ENCODE results near the gene WNT6. TPM values are rescaled to one million over a fixed set of nuclear protein-coding genes. Genes with fewer than 3 reads are reported as not detected.
A peak's percentile ranks its signal among the peaks of the same experiment; 100 is the strongest.

Gene WNT6
- total RNA-seq, 1 donor, result not detected

- H3K4me3 ChIP-seq (ENCODE audit: low read length), result no peak overlapping the region
- no peaks in the 10 kb centered on the region for H3K9me3 ChIP-seq (ENCODE audit: low read depth, low read length)
- peaks cover 36% of the 10 kb centered on the region for H3K27me3 ChIP-seq (ENCODE audit: insufficient read depth, low read length)
- peaks cover 33% of the 10 kb centered on the region for H3K4me1 ChIP-seq (ENCODE audit: insufficient read depth, low read length)
Measured at GRCh38 chr2:218884519-218884918, 24.9 kb downstream of the WNT6 start.

GRCh38 chr2:218885981-218886947, 26.7 kb downstream of the WNT6 start:
- peaks cover 25% of the 10 kb centered on the region for H3K27me3 ChIP-seq (ENCODE audit: insufficient read depth, low read length)

GRCh38 chr2:218887079-218887478, 27.5 kb downstream of the WNT6 start:
- H3K4me1 ChIP-seq (ENCODE audit: insufficient read depth, low read length), result peaks cover 20% of the 10 kb centered on the region
- H3K9me3 ChIP-seq (ENCODE audit: low read depth, low read length), result no peaks in the 10 kb centered on the region
- H3K27me3 ChIP-seq (ENCODE audit: insufficient read depth, low read length), result peaks cover 19% of the 10 kb centered on the region
- H3K4me3 ChIP-seq (ENCODE audit: low read length), result no peak overlapping the region

More at GRCh38 chr2:218885981-218886947, 26.7 kb downstream of the WNT6 start:
- H3K9me3 ChIP-seq (ENCODE audit: low read depth, low read length), result no peaks in the 10 kb centered on the region
- no peak overlapping the region for H3K4me3 ChIP-seq (ENCODE audit: low read length)
- peaks cover 18% of the 10 kb centered on the region for H3K4me1 ChIP-seq (ENCODE audit: insufficient read depth, low read length)

DNA sequence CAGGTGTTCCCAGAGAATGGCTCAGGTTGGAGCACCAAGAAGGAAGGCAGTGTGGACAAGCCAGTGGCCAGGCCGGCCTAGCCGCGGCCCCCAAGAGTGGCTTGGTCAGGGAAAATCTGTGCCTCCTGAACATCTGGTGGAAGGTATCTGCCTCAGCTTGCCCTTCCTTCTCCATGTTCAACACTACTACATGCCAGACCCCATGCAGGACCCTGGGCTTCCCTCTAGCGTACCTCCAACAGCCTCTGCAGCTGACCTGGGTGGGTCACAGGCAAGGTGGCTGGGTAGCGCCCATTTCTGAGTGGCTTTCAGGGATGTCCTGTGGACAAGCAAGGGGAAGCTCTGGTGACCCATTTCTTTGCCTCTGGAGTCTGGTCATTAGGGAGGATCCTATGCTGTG, 28.7 kb downstream of the WNT6 start:
- H3K9me3 ChIP-seq (ENCODE audit: low read depth, low read length), result no peaks in the 10 kb centered on the region
- peaks cover 12% of the 10 kb centered on the region for H3K27me3 ChIP-seq (ENCODE audit: insufficient read depth, low read length)
- no peak overlapping the region for H3K4me3 ChIP-seq (ENCODE audit: low read length)
- H3K4me1 ChIP-seq (ENCODE audit: insufficient read depth, low read length), result peaks cover 22% of the 10 kb centered on the region

DNA sequence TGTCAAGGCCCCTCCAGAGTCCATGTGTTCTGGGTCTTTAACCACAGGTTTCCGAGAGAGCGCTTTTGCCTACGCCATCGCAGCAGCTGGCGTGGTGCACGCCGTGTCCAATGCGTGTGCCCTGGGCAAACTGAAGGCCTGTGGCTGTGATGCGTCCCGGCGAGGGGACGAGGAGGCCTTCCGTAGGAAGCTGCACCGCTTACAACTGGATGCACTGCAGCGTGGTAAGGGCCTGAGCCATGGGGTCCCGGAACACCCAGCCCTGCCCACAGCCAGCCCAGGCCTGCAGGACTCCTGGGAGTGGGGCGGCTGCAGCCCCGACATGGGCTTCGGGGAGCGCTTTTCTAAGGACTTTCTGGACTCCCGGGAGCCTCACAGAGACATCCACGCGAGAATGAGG, 30.3 kb downstream of the WNT6 start:
- peaks cover 21% of the 10 kb centered on the region for H3K27me3 ChIP-seq (ENCODE audit: insufficient read depth, low read length)
- H3K4me1 ChIP-seq (ENCODE audit: insufficient read depth, low read length), result peaks cover 34% of the 10 kb centered on the region
- H3K9me3 ChIP-seq (ENCODE audit: low read depth, low read length), result no peaks in the 10 kb centered on the region
- no peak overlapping the region for H3K4me3 ChIP-seq (ENCODE audit: low read length)

DNA sequence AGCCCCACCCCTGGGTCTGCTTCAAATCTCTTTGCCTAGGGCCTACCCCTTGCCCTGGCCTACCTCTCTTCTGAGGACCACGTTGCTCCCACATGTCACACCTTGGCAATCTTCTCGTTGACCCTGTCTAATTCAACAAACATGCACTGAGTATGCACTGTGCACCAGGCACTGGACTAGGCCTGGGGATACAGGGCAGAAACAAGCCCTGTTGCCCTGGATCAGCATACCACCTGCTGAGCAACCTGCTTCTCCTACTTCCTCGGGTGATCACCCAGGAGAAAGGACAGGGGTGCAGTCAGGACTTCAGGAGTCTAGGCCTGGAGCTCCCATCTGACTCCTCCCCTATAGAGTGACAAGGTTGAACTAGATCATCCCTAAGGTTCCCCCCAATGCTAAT, 30.8 kb downstream of the WNT6 start:
- no peaks in the 10 kb centered on the region for H3K9me3 ChIP-seq (ENCODE audit: low read depth, low read length)
- peaks cover 39% of the 10 kb centered on the region for H3K4me1 ChIP-seq (ENCODE audit: insufficient read depth, low read length)
- H3K27me3 ChIP-seq (ENCODE audit: insufficient read depth, low read length), result peaks cover 22% of the 10 kb centered on the region
- H3K4me3 ChIP-seq (ENCODE audit: low read length), result no peak overlapping the region

DNA sequence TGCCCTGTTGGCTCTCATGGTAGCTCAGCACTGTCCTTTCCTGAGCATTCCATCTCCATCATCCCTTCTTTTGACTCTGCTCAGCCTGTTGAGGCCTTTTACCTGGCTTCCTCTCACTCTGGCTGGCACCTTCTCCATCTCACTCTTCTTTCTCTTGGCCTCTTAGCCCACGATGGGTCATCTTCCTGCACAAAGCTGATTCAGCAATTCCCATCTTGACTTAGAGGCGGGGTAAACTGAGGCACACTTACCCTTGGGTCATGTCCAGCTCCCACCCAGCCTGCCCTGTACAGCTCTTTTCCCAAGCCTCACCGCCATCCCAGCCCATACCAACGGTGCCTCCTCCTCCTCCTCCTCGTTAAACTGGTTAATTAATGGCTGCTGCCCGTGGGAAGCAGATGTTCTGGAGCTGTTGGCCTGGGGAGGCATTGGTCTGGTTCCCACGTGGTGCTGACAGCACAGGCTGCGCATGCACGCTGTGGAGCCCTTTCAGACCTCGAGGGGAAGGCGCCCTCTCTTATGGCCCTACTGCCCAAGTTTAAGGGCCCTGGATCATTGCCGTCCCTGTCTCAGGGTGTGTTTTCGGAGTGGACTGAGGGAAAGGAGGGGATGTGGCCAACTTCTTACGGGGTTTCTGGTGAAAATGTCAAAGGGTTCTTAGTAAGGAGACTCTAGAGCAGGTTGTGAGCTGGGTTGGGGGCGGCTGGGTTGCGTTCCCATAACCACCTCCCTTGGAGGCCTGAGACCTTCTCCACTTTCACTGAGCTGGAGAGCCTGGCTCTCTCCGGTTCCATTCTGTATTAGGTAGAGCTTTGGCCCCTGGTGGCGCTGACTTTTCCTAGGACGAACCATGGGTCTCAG, 31.9 kb downstream of the WNT6 start:
- Histone ChIP-seq H3K4me1 (ENCODE audit: insufficient read depth, low read length) (peaks cover 50% of the 10 kb centered on the region), H3K9me3 (ENCODE audit: low read depth, low read length) (no peaks in the 10 kb centered on the region), H3K27me3 (ENCODE audit: insufficient read depth, low read length) (peaks cover 28% of the 10 kb centered on the region)

GRCh38 chr2:218892693-218893348, 33.2 kb downstream of the WNT6 start:
- H3K4me3 ChIP-seq (ENCODE audit: low read length), result peak overlapping the region; percentile 27
- peaks cover 63% of the 10 kb centered on the region for H3K4me1 ChIP-seq (ENCODE audit: insufficient read depth, low read length)
- no peaks in the 10 kb centered on the region for H3K9me3 ChIP-seq (ENCODE audit: low read depth, low read length)
- H3K27me3 ChIP-seq (ENCODE audit: insufficient read depth, low read length), result peaks cover 35% of the 10 kb centered on the region

More for the DNA sequence above, 31.9 kb downstream of the WNT6 start:
- H3K4me3 ChIP-seq (ENCODE audit: low read length), result no peak overlapping the region

GRCh38 chr2:218893349-218894150, 33.9 kb downstream of the WNT6 start:
- Histone ChIP-seq H3K9me3 (ENCODE audit: low read depth, low read length) (no peaks in the 10 kb centered on the region), H3K27me3 (ENCODE audit: insufficient read depth, low read length) (peaks cover 42% of the 10 kb centered on the region), H3K4me3 (ENCODE audit: low read length) (peak overlapping the region; percentile 27), H3K4me1 (ENCODE audit: insufficient read depth, low read length) (peaks cover 70% of the 10 kb centered on the region)

DNA sequence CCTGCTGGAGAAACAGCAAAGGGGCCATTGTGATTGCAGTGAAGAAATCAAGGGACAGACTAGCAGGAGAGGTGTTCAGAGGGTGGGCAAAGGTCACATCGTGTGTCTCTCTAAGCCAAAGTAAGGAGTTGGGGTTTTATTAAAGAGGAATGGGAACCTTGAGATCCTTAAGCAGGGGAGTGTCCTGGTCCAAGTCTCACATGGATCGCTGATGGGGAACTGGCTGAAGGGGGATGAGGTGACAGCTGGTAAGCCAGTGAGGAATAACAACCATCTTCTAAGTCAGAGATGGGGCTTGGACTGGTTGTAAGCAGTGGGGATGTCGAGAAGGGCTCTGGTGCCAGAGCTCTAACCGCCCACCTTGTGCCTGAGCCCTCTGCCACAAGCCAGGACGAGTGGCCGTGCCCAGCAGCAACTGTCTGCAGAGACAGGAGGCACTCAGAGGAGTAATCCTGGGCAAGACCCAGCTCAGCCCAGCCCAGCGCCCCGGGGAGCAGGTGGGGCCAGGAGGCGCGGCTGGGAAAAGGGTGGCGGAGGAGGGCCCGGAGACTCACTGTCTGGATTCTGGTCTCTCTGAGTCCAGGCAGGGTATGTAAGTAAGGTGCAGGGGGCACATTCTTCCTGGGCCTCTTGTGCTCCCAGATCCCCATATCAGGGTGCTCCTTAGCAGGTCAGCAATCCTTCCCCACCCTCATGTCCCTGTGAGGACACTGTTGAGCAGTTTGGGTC, 34.7 kb downstream of the WNT6 start:
- Histone ChIP-seq H3K4me1 (ENCODE audit: insufficient read depth, low read length) (peaks cover 72% of the 10 kb centered on the region), H3K4me3 (ENCODE audit: low read length) (no peak overlapping the region), H3K9me3 (ENCODE audit: low read depth, low read length) (no peaks in the 10 kb centered on the region), H3K27me3 (ENCODE audit: insufficient read depth, low read length) (peaks cover 50% of the 10 kb centered on the region)

GRCh38 chr2:218894880-218895157, 35.2 kb downstream of the WNT6 start:
- H3K27me3 ChIP-seq (ENCODE audit: insufficient read depth, low read length), result peaks cover 55% of the 10 kb centered on the region
- no peaks in the 10 kb centered on the region for H3K9me3 ChIP-seq (ENCODE audit: low read depth, low read length)
- H3K4me1 ChIP-seq (ENCODE audit: insufficient read depth, low read length), result peaks cover 72% of the 10 kb centered on the region
- H3K4me3 ChIP-seq (ENCODE audit: low read length), result no peak overlapping the region

DNA sequence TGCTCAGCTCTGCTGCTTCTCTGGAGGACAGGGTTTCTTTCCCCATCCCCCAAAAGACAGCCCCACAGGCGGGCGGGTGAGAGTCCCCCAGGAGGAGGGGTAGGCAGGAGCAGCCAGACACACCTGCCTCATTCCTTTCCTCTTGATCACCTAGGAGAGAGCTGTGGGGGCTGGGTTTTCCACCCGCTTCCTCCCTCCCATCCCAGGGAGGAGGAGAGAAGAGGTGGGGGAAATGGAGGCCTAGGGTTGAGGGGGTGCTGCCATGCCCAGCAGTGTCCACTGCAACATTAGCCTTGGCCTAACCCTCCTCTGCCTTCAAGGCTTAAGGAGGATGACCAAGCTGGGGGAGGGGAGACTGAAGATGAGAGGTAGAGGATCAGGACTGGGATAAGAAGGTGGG, 35.7 kb downstream of the WNT6 start:
- H3K4me1 ChIP-seq (ENCODE audit: insufficient read depth, low read length), result peaks cover 72% of the 10 kb centered on the region
- H3K4me3 ChIP-seq (ENCODE audit: low read length), result no peak overlapping the region
- H3K27me3 ChIP-seq (ENCODE audit: insufficient read depth, low read length), result peaks cover 56% of the 10 kb centered on the region
- no peaks in the 10 kb centered on the region for H3K9me3 ChIP-seq (ENCODE audit: low read depth, low read length)

- H3K4me1 ChIP-seq (ENCODE audit: insufficient read depth, low read length), result peaks cover 72% of the 10 kb centered on the region
- H3K4me3 ChIP-seq (ENCODE audit: low read length), result no peak overlapping the region
- peaks cover 62% of the 10 kb centered on the region for H3K27me3 ChIP-seq (ENCODE audit: insufficient read depth, low read length)
- no peaks in the 10 kb centered on the region for H3K9me3 ChIP-seq (ENCODE audit: low read depth, low read length)
Measured at GRCh38 chr2:218895759-218896500, 36.3 kb downstream of the WNT6 start.

Data from mononuclear cell (primary cell).